Measurements from ENCODE around the gene SMARCC1. TPM values are rescaled to one million over a fixed set of nuclear protein-coding genes. Genes with fewer than 3 reads are reported as not detected.

Gene SMARCC1
- total RNA-seq, 2 donors from 2014 or later, result 98.0 to 118 TPM

DNA sequence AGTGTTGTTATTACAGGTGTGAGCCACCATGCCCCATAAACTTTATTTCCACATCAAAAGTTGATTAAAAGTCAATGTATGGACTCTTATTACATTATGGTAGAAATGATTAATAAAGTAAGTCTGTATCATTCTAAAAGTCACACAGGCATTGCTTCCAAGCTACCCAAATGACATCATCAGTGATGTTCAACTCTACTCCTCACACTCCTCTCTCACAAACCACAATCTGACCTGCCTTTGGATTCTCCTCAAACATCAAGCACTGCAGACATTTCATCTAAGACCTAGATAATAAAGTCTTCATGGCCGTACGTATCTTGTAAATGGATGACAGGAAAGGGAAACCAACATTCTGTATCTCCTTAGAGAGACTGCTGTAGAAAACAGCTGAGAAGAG, 68.0 kb downstream of the SMARCC1 start:
- Mint-ChIP-seq H3K36me3 (ENCODE audit: insufficient read depth in 2 of 2) (peaks cover 4 to 35% of the 10 kb centered on the region in 2 donors), H3K9me3 (no peaks in the 10 kb centered on the region), H3K27ac (no peak overlapping the region), H3K27me3 (ENCODE audit: low read depth) (no peaks in the 10 kb centered on the region), H3K4me3 (no peak overlapping the region), H3K4me1 (ENCODE audit: low read depth) (no peaks in the 10 kb centered on the region)
- no peak for ATAC-seq (replicated peaks in 1 of 2)
- DNase-seq, result no peak

DNA sequence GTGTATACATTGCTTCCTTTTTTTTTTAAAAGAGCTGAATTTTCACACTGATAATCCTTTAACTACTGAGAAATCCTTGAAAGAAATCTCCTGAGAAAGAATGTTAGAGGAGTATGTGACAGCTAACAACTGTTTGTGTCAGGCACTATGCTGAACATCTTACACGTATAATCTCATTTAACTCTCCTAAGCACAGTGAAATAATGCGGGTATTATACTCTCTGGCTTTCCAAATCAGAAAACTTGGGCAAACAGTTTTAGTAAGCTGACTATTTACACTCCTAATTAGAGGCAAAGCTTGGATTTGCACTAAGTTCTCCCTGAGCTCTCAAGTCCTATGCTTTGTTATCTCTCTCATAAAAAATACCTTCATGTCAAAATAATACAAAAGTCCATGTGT, 69.3 kb downstream of the SMARCC1 start:
- no peak for DNase-seq
- H3K36me3 Mint-ChIP-seq (ENCODE audit: insufficient read depth in 2 of 2), result peaks cover 4 to 38% of the 10 kb centered on the region in 2 donors
- H3K4me3 Mint-ChIP-seq, result no peak overlapping the region
- ATAC-seq (replicated peaks in 1 of 2), result no peak
- H3K9me3 Mint-ChIP-seq, result no peaks in the 10 kb centered on the region
- H3K27me3 Mint-ChIP-seq (ENCODE audit: low read depth), result no peaks in the 10 kb centered on the region
- H3K27ac Mint-ChIP-seq, result no peak overlapping the region
- no peaks in the 10 kb centered on the region for H3K4me1 Mint-ChIP-seq (ENCODE audit: low read depth)

DNA sequence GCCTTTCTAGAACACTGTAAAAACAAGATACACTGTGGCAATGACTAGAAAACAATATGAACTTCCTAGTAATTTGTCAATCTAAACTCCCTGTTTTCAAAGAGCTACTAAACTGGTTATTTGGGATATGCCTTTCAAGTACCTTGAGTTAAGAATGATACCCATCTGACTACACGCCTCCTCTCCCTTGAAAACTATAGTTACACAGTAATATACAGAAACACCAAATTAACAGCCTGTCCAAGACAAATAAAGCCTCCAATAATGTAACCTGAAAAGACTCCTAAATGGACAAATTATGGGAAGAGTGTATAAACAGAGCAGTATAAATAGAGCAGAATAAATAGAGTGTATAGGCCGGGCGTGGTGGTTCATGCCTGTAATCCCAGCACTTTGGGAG, 70.1 kb downstream of the SMARCC1 start:
- ATAC-seq (replicated peaks in 1 of 2) (no peak), DNase-seq (no peak)
- Mint-ChIP-seq H3K4me3 (no peak overlapping the region), H3K4me1 (ENCODE audit: low read depth) (no peaks in the 10 kb centered on the region), H3K9me3 (no peaks in the 10 kb centered on the region), H3K36me3 (ENCODE audit: insufficient read depth in 2 of 2) (peaks cover 2 to 37% of the 10 kb centered on the region in 2 donors), H3K27ac (no peak overlapping the region), H3K27me3 (ENCODE audit: low read depth) (no peaks in the 10 kb centered on the region)

DNA sequence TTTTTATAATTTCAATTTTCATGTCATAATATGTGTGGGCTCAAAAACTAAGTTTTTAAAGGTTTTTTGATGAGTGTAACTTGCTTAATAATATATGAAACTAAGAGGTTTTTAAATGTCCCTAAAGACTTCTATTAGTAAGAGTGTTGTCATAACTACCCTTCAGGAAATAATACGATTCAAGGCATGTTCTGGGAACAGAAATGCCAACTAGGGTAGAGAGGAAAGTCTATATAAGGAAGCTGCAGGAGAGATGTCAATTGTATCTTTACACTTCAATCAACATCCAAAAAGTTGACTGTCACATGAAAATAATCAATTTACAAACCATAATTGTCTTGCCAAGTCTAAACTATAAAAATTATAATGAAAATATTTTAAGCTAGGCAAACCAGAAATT, 76.3 kb downstream of the SMARCC1 start:
- peaks cover 6 to 26% of the 10 kb centered on the region in 2 donors for H3K36me3 Mint-ChIP-seq (ENCODE audit: insufficient read depth in 2 of 2)
- H3K27me3 Mint-ChIP-seq (ENCODE audit: low read depth), result no peaks in the 10 kb centered on the region
- no peaks in the 10 kb centered on the region for H3K9me3 Mint-ChIP-seq
- DNase-seq (no peak), ATAC-seq (replicated peaks in 1 of 2) (no peak)
- H3K4me3 Mint-ChIP-seq, result no peak overlapping the region
- H3K4me1 Mint-ChIP-seq (ENCODE audit: low read depth), result no peaks in the 10 kb centered on the region
- H3K27ac Mint-ChIP-seq, result no peak overlapping the region

DNA sequence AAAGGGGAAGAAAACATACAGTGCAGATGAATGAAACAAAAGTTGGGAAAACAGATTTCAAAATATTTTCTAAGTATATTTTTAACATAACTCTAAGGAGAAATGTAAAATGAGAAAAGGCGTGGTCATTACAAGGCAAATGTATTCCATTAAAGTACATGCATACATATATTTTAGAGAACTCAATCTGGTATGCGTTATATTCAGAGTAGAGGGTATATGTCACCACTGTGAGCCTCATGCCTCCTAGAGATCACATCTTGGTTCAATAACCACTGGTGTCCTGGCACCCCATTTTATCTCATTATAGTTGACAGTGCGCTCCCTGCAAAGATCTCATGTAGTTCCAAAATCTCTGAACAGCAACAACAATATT, 77.5 kb downstream of the SMARCC1 start:
- Mint-ChIP-seq H3K27ac (no peak overlapping the region), H3K36me3 (ENCODE audit: insufficient read depth in 2 of 2) (peaks cover 6 to 23% of the 10 kb centered on the region in 2 donors), H3K9me3 (no peaks in the 10 kb centered on the region), H3K27me3 (ENCODE audit: low read depth) (no peaks in the 10 kb centered on the region), H3K4me3 (no peak overlapping the region), H3K4me1 (ENCODE audit: low read depth) (no peaks in the 10 kb centered on the region)
- DNase-seq (no peak), ATAC-seq (replicated peaks in 1 of 2) (no peak)

DNA sequence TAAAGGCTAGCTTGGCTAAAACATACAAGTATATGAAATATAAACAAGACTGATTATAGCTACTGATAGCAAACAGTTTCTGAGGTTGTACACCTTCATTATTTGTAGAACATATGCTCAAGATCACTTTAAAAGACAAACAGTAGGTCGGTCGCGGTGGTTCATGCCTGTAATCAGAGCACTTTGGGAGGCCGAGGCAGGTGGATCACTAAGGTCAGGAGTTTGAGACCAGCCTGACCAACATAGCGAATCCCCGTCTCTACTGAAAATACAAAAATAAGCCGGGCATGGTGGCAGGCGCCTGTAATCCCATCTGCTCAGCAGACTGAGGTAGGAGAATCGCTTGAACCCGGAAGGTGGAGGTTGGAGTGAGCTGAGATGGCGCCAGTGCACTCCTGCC, 80.3 kb downstream of the SMARCC1 start:
- Mint-ChIP-seq H3K4me1 (ENCODE audit: low read depth) (no peaks in the 10 kb centered on the region), H3K36me3 (ENCODE audit: insufficient read depth in 2 of 2) (peaks cover 7 to 20% of the 10 kb centered on the region in 2 donors), H3K27ac (peak overlapping the region; percentile 78), H3K9me3 (no peaks in the 10 kb centered on the region), H3K27me3 (ENCODE audit: low read depth) (no peaks in the 10 kb centered on the region), H3K4me3 (no peak overlapping the region)
- DNase-seq, result no peak
- no peak for ATAC-seq (replicated peaks in 1 of 2)

DNA sequence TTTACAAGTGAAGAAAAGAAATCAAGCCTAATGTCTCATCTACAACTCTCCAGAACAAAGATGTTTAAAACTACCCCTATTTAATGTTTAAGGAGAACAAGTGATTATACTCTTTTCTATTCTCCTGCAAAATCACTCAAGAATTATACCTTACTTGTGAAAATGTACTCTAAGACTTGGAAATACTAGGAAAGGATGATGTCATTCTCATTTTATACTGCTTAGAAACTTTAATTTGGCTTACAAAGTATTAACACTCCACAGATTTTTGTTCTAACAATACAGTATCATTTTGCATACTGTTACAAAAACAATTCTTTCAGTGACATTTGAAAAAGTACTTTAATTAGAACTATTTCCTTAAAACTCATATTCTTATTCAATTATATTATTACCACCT, 89.5 kb downstream of the SMARCC1 start:
- ATAC-seq (replicated peaks in 1 of 2), result no peak
- no peak for DNase-seq
- H3K4me3 Mint-ChIP-seq, result no peak overlapping the region
- no peaks in the 10 kb centered on the region for H3K9me3 Mint-ChIP-seq
- H3K36me3 Mint-ChIP-seq (ENCODE audit: insufficient read depth in 2 of 2), result peaks cover 6 to 21% of the 10 kb centered on the region in 2 donors
- no peaks in the 10 kb centered on the region for H3K27me3 Mint-ChIP-seq (ENCODE audit: low read depth)
- no peak overlapping the region for H3K27ac Mint-ChIP-seq
- H3K4me1 Mint-ChIP-seq (ENCODE audit: low read depth), result no peaks in the 10 kb centered on the region

DNA sequence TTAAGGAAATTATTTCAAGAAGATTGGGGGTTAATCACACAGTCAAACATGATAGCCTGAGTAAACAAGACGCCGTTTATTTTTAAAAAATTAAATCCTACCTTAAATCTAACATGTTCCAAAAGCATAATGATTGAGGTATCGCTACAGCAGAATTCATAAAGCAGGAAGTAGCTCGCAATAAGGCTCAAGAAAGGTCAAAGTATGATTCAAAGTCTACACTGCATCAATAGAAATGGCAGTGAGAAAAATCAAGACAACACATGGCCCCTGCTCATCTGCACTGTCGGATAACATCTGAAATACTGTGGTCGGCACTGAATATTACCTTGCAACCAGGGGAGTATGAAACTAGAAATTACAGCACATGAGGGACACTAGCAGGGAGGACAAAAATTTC, 93.2 kb downstream of the SMARCC1 start:
- H3K4me1 Mint-ChIP-seq (ENCODE audit: low read depth), result peaks cover 7% of the 10 kb centered on the region
- H3K9me3 Mint-ChIP-seq, result no peaks in the 10 kb centered on the region
- no peaks in the 10 kb centered on the region for H3K27me3 Mint-ChIP-seq (ENCODE audit: low read depth)
- H3K36me3 Mint-ChIP-seq (ENCODE audit: insufficient read depth in 2 of 2), result peaks cover 8 to 34% of the 10 kb centered on the region in 2 donors
- ATAC-seq (replicated peaks in 1 of 2), result no peak
- no peak overlapping the region for H3K4me3 Mint-ChIP-seq
- no peak for DNase-seq
- H3K27ac Mint-ChIP-seq, result no peak overlapping the region

DNA sequence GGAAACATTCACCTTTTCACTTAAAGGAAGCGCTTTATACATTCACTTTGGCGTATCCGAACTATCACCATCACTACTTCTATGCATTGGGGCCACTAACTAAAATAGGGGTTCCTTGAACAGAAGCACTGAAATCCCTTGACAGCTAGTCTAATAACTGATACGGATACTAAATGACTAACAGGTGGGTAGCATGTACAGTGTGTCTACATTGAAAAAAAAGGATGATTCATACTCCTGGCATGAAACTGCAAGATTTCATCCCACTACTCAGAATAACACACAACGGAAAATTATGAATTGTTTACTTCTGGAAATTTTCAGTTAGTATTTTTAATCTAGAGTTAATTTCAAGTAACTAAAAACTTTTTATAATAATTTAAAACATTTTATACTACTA, 96.7 kb downstream of the SMARCC1 start:
- Mint-ChIP-seq H3K4me3 (no peak overlapping the region), H3K27me3 (ENCODE audit: low read depth) (no peaks in the 10 kb centered on the region), H3K27ac (no peak overlapping the region), H3K9me3 (no peaks in the 10 kb centered on the region), H3K4me1 (ENCODE audit: low read depth) (peaks cover 7% of the 10 kb centered on the region), H3K36me3 (ENCODE audit: insufficient read depth in 2 of 2) (peaks cover 3 to 32% of the 10 kb centered on the region in 2 donors)
- no peak for DNase-seq
- ATAC-seq (replicated peaks in 1 of 2), result no peak

DNA sequence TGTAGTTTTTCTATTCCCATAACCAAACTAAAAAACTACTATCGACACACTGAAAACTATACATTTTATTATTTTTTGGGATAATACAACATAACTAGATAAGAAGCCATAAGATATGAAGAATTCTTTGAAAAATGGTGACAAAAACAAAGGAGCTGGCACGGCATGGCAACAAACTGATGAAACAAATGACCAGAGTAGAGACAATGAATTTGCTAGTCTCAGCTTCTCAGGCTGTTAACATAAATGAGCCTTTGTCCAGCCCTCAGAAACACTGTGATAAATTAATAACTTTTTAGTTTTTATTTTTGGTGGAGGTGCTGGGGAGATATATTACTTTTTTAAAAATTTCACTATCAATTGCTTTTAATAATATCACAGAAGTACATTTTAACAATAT, 100.7 kb downstream of the SMARCC1 start:
- H3K27me3 Mint-ChIP-seq (ENCODE audit: low read depth), result no peaks in the 10 kb centered on the region
- H3K27ac Mint-ChIP-seq, result no peak overlapping the region
- peaks cover 9 to 39% of the 10 kb centered on the region in 2 donors for H3K36me3 Mint-ChIP-seq (ENCODE audit: insufficient read depth in 2 of 2)
- H3K9me3 Mint-ChIP-seq, result no peaks in the 10 kb centered on the region
- no peak overlapping the region for H3K4me3 Mint-ChIP-seq
- DNase-seq (no peak), ATAC-seq (replicated peaks in 1 of 2) (no peak)
- peaks cover 4% of the 10 kb centered on the region for H3K4me1 Mint-ChIP-seq (ENCODE audit: low read depth)

DNA sequence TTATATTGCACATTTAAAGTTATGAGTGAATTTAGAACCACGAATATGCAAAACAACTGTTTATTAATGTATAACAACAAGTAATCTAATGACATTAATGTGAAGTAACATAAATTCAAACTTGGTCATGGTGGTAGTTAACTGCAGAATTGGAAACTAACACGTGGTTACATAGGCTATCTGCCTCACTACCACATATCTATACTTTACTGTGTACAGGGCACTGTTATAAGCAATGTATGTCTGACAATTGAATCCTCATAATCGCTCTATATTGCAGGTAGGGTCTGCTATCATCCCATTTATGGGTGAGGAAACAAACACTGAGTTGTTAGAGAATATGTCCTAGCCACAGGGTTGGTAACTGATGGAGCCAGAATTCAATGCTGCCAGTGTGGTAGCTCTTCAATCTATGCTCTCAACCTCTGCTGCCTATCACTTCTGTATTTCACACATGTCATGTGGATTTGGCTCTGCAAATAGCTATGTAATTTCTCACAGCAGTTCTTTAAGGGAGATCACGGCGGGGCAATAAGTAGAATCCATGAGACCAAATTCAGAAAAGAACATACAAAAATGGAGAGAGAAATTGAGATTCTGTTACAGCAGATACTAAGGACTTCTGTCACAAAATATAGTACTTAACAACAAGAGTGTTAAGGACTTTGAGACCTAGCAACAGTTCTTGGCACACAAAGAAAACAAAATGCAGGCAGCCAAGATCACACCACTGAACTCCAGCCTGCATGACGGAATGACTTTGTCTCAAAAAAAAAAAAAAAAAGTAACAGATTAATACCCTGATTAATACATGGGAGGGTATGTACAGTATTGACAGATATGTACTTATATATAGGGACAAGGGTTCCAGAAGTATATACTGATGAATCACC, 103.0 kb downstream of the SMARCC1 start:
- Mint-ChIP-seq H3K27ac (peak overlapping the region; percentile 86), H3K36me3 (ENCODE audit: insufficient read depth in 2 of 2) (peaks cover 8 to 50% of the 10 kb centered on the region in 2 donors), H3K4me1 (ENCODE audit: low read depth) (no peaks in the 10 kb centered on the region), H3K27me3 (ENCODE audit: low read depth) (no peaks in the 10 kb centered on the region), H3K4me3 (no peak overlapping the region), H3K9me3 (no peaks in the 10 kb centered on the region)
- ATAC-seq (replicated peaks in 1 of 2), result no peak
- no peak for DNase-seq

DNA sequence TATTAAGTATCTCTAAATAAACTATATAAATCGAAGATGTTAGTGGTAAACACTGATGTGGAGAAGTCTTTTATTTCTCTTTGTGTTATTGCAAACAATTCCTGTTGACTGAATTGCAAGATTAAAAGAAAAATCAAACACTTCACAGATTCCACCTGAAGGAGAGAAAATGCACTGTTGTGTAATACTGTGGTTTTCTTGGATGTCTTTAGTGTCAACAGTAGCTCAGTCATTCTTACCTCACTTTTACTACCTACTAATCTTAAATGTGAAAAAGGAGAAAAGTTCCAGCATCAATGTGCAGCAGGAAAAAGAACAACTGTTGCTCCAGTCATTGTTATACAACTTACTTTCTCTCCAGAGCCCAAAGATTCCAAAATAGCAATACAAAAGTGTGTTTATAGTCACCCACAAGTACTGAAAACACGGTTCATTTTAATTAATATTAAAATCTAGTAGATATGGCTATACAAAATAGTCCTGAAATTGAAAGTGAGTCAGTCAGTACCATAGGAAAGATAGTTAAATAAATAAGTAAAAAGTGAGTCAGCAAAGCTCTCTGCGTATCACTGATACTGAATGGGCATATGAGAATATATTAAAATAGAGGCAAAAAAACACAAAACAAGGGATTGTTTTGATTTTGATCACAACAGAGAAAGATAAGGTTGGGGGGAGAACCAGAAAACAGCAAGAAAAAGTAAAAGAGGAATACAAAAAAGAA, 112.5 kb downstream of the SMARCC1 start:
- no peaks in the 10 kb centered on the region for H3K9me3 Mint-ChIP-seq
- no peak overlapping the region for H3K4me3 Mint-ChIP-seq
- H3K4me1 Mint-ChIP-seq (ENCODE audit: low read depth), result no peaks in the 10 kb centered on the region
- H3K27me3 Mint-ChIP-seq (ENCODE audit: low read depth), result no peaks in the 10 kb centered on the region
- H3K27ac Mint-ChIP-seq, result no peak overlapping the region
- ATAC-seq (replicated peaks in 1 of 2) (no peak), DNase-seq (no peak)
- peaks cover 0 to 20% of the 10 kb centered on the region in 2 donors for H3K36me3 Mint-ChIP-seq (ENCODE audit: insufficient read depth in 2 of 2)

DNA sequence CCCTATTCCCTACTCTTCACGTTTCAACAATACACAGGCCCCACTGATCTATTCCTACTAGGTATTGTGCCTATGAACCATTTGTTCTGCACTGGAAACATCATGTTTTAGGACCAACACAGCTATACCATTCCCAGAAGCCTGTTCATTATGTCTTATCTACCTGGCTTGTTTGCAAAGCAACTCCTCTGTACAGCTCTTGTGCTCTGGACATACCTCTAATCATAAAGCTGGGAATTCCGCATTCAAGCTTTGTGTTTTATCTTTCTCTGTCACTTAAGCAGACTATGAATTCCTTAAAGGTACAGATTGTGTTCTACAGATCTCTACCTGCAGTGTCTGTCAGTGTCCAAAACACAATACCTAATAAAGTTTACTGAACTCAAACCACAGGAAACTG, 115.6 kb downstream of the SMARCC1 start:
- DNase-seq, result no peak
- H3K27ac Mint-ChIP-seq, result peak overlapping the region; percentile 26

More for the DNA sequence above, 115.6 kb downstream of the SMARCC1 start:
- ATAC-seq (replicated peaks in 1 of 2), result no peak
- Mint-ChIP-seq H3K27me3 (ENCODE audit: low read depth) (no peaks in the 10 kb centered on the region), H3K4me3 (no peak overlapping the region), H3K36me3 (ENCODE audit: insufficient read depth in 2 of 2) (peaks cover 3 to 12% of the 10 kb centered on the region in 2 donors), H3K4me1 (ENCODE audit: low read depth) (no peaks in the 10 kb centered on the region), H3K9me3 (no peaks in the 10 kb centered on the region)
